GM19455 (cell line): Measurements from ENCODE around the gene SIPA1L3.
"Not testable (repeated sequence)": the region's sequence is repeated elsewhere in the genome, so short reads cannot be mapped to it uniquely, and the experiment has no call there.

ENCODE experiments used
- ATAC-seq: cut with Tn5 transposase; IDR thresholded peaks from one replicate; pipeline ENCODE4 v1.9.1; 2021; ENCODE audit not compliant: unreplicated experiment

The SIPA1L3 gene

GRCh38 chr19:38061294-38061693 is 154.3 kb downstream of the SIPA1L3 start:
- no peak for ATAC-seq

- no peak for ATAC-seq
These were observed 156.2 kb downstream of the SIPA1L3 start for GRCh38 chr19:38062959-38063761.

- ATAC-seq: no peak
These were observed 156.9 kb downstream of the SIPA1L3 start for GRCh38 chr19:38063928-38064327.

- ATAC-seq: no peak
These were observed 157.8 kb downstream of the SIPA1L3 start for GRCh38 chr19:38064661-38065425.

- ATAC-seq: not testable (repeated sequence)
These were observed 158.8 kb downstream of the SIPA1L3 start for GRCh38 chr19:38065775-38066174.

GRCh38 chr19:38068826-38069225 is 161.8 kb downstream of the SIPA1L3 start:
- ATAC-seq: no peak

GRCh38 chr19:38070573-38070972 is 163.6 kb downstream of the SIPA1L3 start:
- no peak for ATAC-seq

GRCh38 chr19:38071054-38071453 is 164.0 kb downstream of the SIPA1L3 start:
- not testable (repeated sequence) for ATAC-seq

- no peak for ATAC-seq
These were observed 164.6 kb downstream of the SIPA1L3 start for GRCh38 chr19:38071647-38072046.

- no peak for ATAC-seq
These were observed 166.1 kb downstream of the SIPA1L3 start for GRCh38 chr19:38072776-38073750.

GRCh38 chr19:38073841-38074685 is 167.1 kb downstream of the SIPA1L3 start:
- no peak for ATAC-seq

GRCh38 chr19:38076337-38076736 is 169.3 kb downstream of the SIPA1L3 start:
- ATAC-seq: no peak

- no peak for ATAC-seq
These were observed 171.4 kb downstream of the SIPA1L3 start for GRCh38 chr19:38078302-38078930.

GRCh38 chr19:38079926-38080380 is 172.9 kb downstream of the SIPA1L3 start:
- no peak for ATAC-seq

GRCh38 chr19:38081547-38082255 is 174.7 kb downstream of the SIPA1L3 start:
- ATAC-seq: no peak

GRCh38 chr19:38082256-38083118 is 175.5 kb downstream of the SIPA1L3 start:
- no peak for ATAC-seq

- no peak for ATAC-seq
These were observed 177.2 kb downstream of the SIPA1L3 start for GRCh38 chr19:38084196-38084595.

GRCh38 chr19:38089440-38089839 is 182.4 kb downstream of the SIPA1L3 start:
- no peak for ATAC-seq
